ENCODE results near the gene CCM2.
"Not testable (repeated sequence)": the region's sequence is repeated elsewhere in the genome, so short reads cannot be mapped to it uniquely, and the experiment has no call there.

Gene CCM2

GRCh38 chr7:44981035-44981706 lies 18.8 kb upstream of the CCM2 start:
- no peak for DNase-seq (ENCODE audit: low read depth)

- no peak for DNase-seq (ENCODE audit: low read depth)
Measured at GRCh38 chr7:44982535-44982923, 17.5 kb upstream of the CCM2 start.

GRCh38 chr7:44982970-44983369 lies 17.0 kb upstream of the CCM2 start:
- no peak for DNase-seq (ENCODE audit: low read depth)

- DNase-seq (ENCODE audit: low read depth): no peak
Measured at GRCh38 chr7:44983742-44984477, 16.1 kb upstream of the CCM2 start.

- DNase-seq (ENCODE audit: low read depth): no peak
Measured at GRCh38 chr7:44984478-44984758, 15.6 kb upstream of the CCM2 start.

GRCh38 chr7:44985033-44985695 lies 14.8 kb upstream of the CCM2 start:
- no peak for DNase-seq (ENCODE audit: low read depth)

GRCh38 chr7:44985900-44986217 lies 14.1 kb upstream of the CCM2 start:
- no peak for DNase-seq (ENCODE audit: low read depth)

- DNase-seq (ENCODE audit: low read depth): peak; percentile 93
Measured at GRCh38 chr7:44986218-44987053, 13.6 kb upstream of the CCM2 start.

GRCh38 chr7:44987457-44987856 lies 12.5 kb upstream of the CCM2 start:
- DNase-seq (ENCODE audit: low read depth): no peak

GRCh38 chr7:44987996-44988395 lies 12.0 kb upstream of the CCM2 start:
- DNase-seq (ENCODE audit: low read depth): no peak

GRCh38 chr7:44988701-44989100 lies 11.3 kb upstream of the CCM2 start:
- DNase-seq (ENCODE audit: low read depth): no peak

GRCh38 chr7:44989132-44989531 lies 10.9 kb upstream of the CCM2 start:
- no peak for DNase-seq (ENCODE audit: low read depth)

- DNase-seq (ENCODE audit: low read depth): no peak
Measured at GRCh38 chr7:44990109-44991023, 9.6 kb upstream of the CCM2 start.

GRCh38 chr7:44992004-44992795 lies 7.8 kb upstream of the CCM2 start:
- not testable (repeated sequence) for DNase-seq (ENCODE audit: low read depth)

- DNase-seq (ENCODE audit: low read depth): no peak
Measured at GRCh38 chr7:44994877-44995554, 5.0 kb upstream of the CCM2 start.

- no peak for DNase-seq (ENCODE audit: low read depth)
Measured at GRCh38 chr7:44995555-44996493, 4.2 kb upstream of the CCM2 start.

GRCh38 chr7:44998153-44998871 lies 1.7 kb upstream of the CCM2 start:
- no peak for DNase-seq (ENCODE audit: low read depth)
